IMR-90 (cell line): ENCODE results near the gene EIF4G3. TPM values are rescaled to one million over a fixed set of nuclear protein-coding genes. Genes with fewer than 3 reads are reported as not detected.

Source experiments
- ATAC-seq: fragments of 200-7000 bp; cut with Tn5 transposase; 2 replicates; pipeline ENCODE4 v1.9.1; 2020; ENCODE audit warnings: low read depth, mild to moderate bottlenecking, moderate library complexity
- BruUV-seq: library from RNA; stranded (reverse); fragments of 400-500 nt; replicated peaks from 2 replicates; lab custom pipeline; 2021; lab: Mats Ljungman, UMichigan
- CTCF ChIA-PET: fragments of 300-600 bp; formaldehyde crosslinking; extraction: SDS; loops from one replicate; lab custom pipeline; 2021; ENCODE audit warnings: antibody characterized with exemption; lab: Yijun Ruan, JAX
- POLR2A ChIA-PET: fragments of 300-600 bp; sonication (Branson Sonifier 250); formaldehyde crosslinking; loops from one replicate; lab custom pipeline; 2022; ENCODE audit warnings: antibody characterized with exemption; ENCODE audit not compliant: unreplicated experiment; lab: Charles Lee
- DNase-seq: peaks from one replicate; pipeline ENCODE4 v3.0.0; 2013
- H2AFZ ChIP-seq: replicated peaks from 2 replicates; pipeline ENCODE3; 2013; ENCODE audit warnings: low read length, mild to moderate bottlenecking; ENCODE audit not compliant: poor library complexity
- H2AK5ac ChIP-seq: 2 replicates; pipeline ENCODE4 v1.6.1; 2013; ENCODE audit warnings: low read depth, low read length, inconsistent platforms
- H2AK9ac ChIP-seq: replicated peaks from 2 replicates; pipeline ENCODE3; 2013; ENCODE audit warnings: mild to moderate bottlenecking, low read depth, low read length, moderate library complexity; ENCODE audit not compliant: poor library complexity
- H2BK120ac ChIP-seq: 2 replicates; pipeline ENCODE4 v1.6.1; 2013; ENCODE audit warnings: low read depth, low read length, inconsistent platforms
- H2BK15ac ChIP-seq: 3 replicates; pipeline ENCODE4 v1.6.1; 2013; ENCODE audit warnings: low read depth, low read length, inconsistent platforms
- H2BK20ac ChIP-seq: 2 replicates; pipeline ENCODE4 v1.6.1; 2013; ENCODE audit warnings: low read depth, mild to moderate bottlenecking, inconsistent platforms, low read length, moderate library complexity
- H2BK5ac ChIP-seq: 2 replicates; pipeline ENCODE4 v1.6.1; 2013; ENCODE audit warnings: mild to moderate bottlenecking, low read depth, low read length, inconsistent platforms; ENCODE audit not compliant: poor library complexity, severe bottlenecking
- H3K14ac ChIP-seq: replicated peaks from 2 replicates; pipeline ENCODE4 v1.6.1; 2013; ENCODE audit warnings: low read depth, low read length, inconsistent platforms
- H3K18ac ChIP-seq: 2 replicates; pipeline ENCODE4 v1.6.1; 2013; ENCODE audit warnings: low read depth, low read length, control low read depth
- H3K23ac ChIP-seq: 2 replicates; pipeline ENCODE4 v1.6.1; 2013; ENCODE audit warnings: low read depth, low read length, inconsistent platforms
- H3K27ac ChIP-seq: 2 replicates; pipeline ENCODE4 v1.5.1; 2013; ENCODE audit warnings: mild to moderate bottlenecking, control low read depth, low read length; ENCODE audit not compliant: insufficient read depth
- H3K27me3 ChIP-seq: 2 replicates; pipeline ENCODE4 v1.6.1; 2013; ENCODE audit warnings: low read length; ENCODE audit not compliant: control insufficient read depth, insufficient read depth
- H3K36me3 ChIP-seq: 2 replicates; pipeline ENCODE4 v1.6.1; 2013; ENCODE audit warnings: low read length, mixed read lengths; ENCODE audit not compliant: control insufficient read depth, insufficient read depth
- H3K4ac ChIP-seq: 2 replicates; pipeline ENCODE4 v1.6.1; 2013; ENCODE audit warnings: low read depth, low read length, inconsistent platforms
- H3K4me1 ChIP-seq: 2 replicates; pipeline ENCODE4 v1.6.1; 2013; ENCODE audit warnings: low read length, mixed read lengths; ENCODE audit not compliant: control insufficient read depth, insufficient read depth
- H3K4me2 ChIP-seq: 2 replicates; pipeline ENCODE4 v1.6.1; 2013; ENCODE audit warnings: low read depth, mild to moderate bottlenecking, control low read depth, low read length, moderate library complexity
- H3K4me3 ChIP-seq: 2 replicates; pipeline ENCODE4 v1.5.1; 2013; ENCODE audit warnings: low read depth, mild to moderate bottlenecking, control low read depth, low read length, moderate library complexity; ENCODE audit not compliant: insufficient read depth
- H3K56ac ChIP-seq: 2 replicates; pipeline ENCODE4 v1.6.1; 2013; ENCODE audit warnings: low read length, inconsistent platforms; ENCODE audit not compliant: insufficient read depth; ENCODE audit errors: extremely low read depth
- H3K79me1 ChIP-seq, 2 experiments: 2 replicates each; pipeline ENCODE4 v1.6.1; 2013; ENCODE audit warnings: low read length in 2 of 2, inconsistent platforms in 1 of 2, low read depth in 1 of 2
- H3K9ac ChIP-seq: 2 replicates; pipeline ENCODE4 v1.6.1; 2013; ENCODE audit warnings: low read depth, low read length, control low read depth
- H3K9me1 ChIP-seq: 2 replicates; pipeline ENCODE4 v1.6.1; 2013; ENCODE audit warnings: low read length, inconsistent platforms; ENCODE audit not compliant: insufficient read depth
- H3K9me3 ChIP-seq: 2 replicates; pipeline ENCODE4 v1.6.1; 2013; ENCODE audit warnings: low read length; ENCODE audit not compliant: control insufficient read depth, insufficient read depth
- H4K20me1 ChIP-seq: 2 replicates; pipeline ENCODE4 v1.6.1; 2013; ENCODE audit warnings: low read length, inconsistent platforms; ENCODE audit not compliant: insufficient read depth
- H4K5ac ChIP-seq: 2 replicates; pipeline ENCODE4 v1.6.1; 2013; ENCODE audit warnings: mild to moderate bottlenecking, low read depth, low read length, control low read depth
- H4K8ac ChIP-seq, 2 experiments: 2 replicates each; pipeline ENCODE4 v1.6.1; 2013; ENCODE audit warnings: low read depth in 2 of 2, low read length in 2 of 2, control low read depth in 1 of 2, inconsistent platforms in 1 of 2
- H4K91ac ChIP-seq: 2 replicates; pipeline ENCODE4 v1.6.1; 2013; ENCODE audit warnings: low read depth, low read length, inconsistent platforms; ENCODE audit not compliant: insufficient read depth
- CEBPB ChIP-seq: IDR thresholded peaks from 2 replicates; pipeline ENCODE4 v1.6.1; 2012; ENCODE audit warnings: low read depth, low read length, improper control_type of control experiment
- FOS ChIP-seq: fragments of 150-350 bp; IDR thresholded peaks from 2 replicates; pipeline ENCODE4 v1.6.1; 2016; ENCODE audit warnings: low read depth, low read length
- MAFK ChIP-seq: IDR thresholded peaks from 2 replicates; pipeline ENCODE4 v1.6.1; 2012; ENCODE audit warnings: low read depth, low read length, improper control_type of control experiment
- MXI1 ChIP-seq: IDR thresholded peaks from 2 replicates; pipeline ENCODE4 v1.6.1; 2012; ENCODE audit warnings: low read depth, mild to moderate bottlenecking, low read length, moderate library complexity, borderline replicate concordance
- NFE2L2 ChIP-seq: fragments of 150-350 bp; IDR thresholded peaks from 2 replicates; pipeline ENCODE4 v1.6.1; 2016; ENCODE audit warnings: low read depth, mild to moderate bottlenecking, low read length
- RAD21 ChIP-seq: IDR thresholded peaks from 2 replicates; pipeline ENCODE4 v1.6.1; 2012; ENCODE audit warnings: low read length, improper control_type of control experiment
- RCOR1 ChIP-seq: IDR thresholded peaks from 2 replicates; pipeline ENCODE4 v1.6.1; 2012; ENCODE audit warnings: mild to moderate bottlenecking, low read length, improper control_type of control experiment; ENCODE audit not compliant: insufficient replicate concordance
- RFX5 ChIP-seq: IDR thresholded peaks from 2 replicates; pipeline ENCODE4 v1.8.0; 2012; ENCODE audit warnings: low read depth, mild to moderate bottlenecking, low read length, moderate library complexity
- USF2 ChIP-seq: fragments of 150-350 bp; IDR thresholded peaks from 2 replicates; pipeline ENCODE4 v1.6.1; 2017; ENCODE audit warnings: mild to moderate bottlenecking, antibody characterized with exemption, low read length, low read depth
- WGBS, 2 experiments: methylation state at CpG; one replicate each; pipeline versions ENCODE4 v1.1.5 to v1.1.7; 2013; ENCODE audit warnings: missing lambda C conversion rate in 2 of 2; ENCODE audit not compliant: insufficient read length in 1 of 2; ENCODE audit errors: extremely low coverage in 2 of 2; 5-methylcytosine and 5-hydroxymethylcytosine counted together
- dilution Hi-C: fragments of 300-500 bp; cut with HindIII; formaldehyde crosslinking; loops from one replicate; pipeline ENCODE4 v1.14.3; 2018; ENCODE audit warnings: low sequenced_read_pairs; ENCODE audit not compliant: unreplicated experiment
- in situ Hi-C: fragments of 300-500 bp; cut with MboI; formaldehyde crosslinking; loops from 3 replicates; pipeline ENCODE4 v1.14.3; 2019; ENCODE audit warnings: low sequenced_read_pairs, inconsistent platforms, mixed read lengths
- intact Hi-C: fragments of 100-400 bp; cut with micrococcal nuclease; formaldehyde crosslinking; loops from 2 replicates; pipeline ENCODE4 v1.10.0; 2022
- polyA plus RNA-seq, 3 experiments: library from polyadenylated mRNA; depleted of rRNA; stranded (reverse); fragments of >200 nt; gene quantifications; 2 replicates each; pipeline ENCODE4 v1.2.3, GENCODE V29; 2012; ENCODE audit warnings: low replicate concordance in 1 of 3
- total RNA-seq: library from RNA; depleted of rRNA; stranded (reverse); fragments of >200 nt; gene quantifications from 2 replicates; pipeline ENCODE4 v1.2.3, GENCODE V29; 2012

The EIF4G3 gene
- total and polyA plus RNA-seq, 2 of the 4 experiments (the other 2 are of a cell fraction) = 25.8 to 49.2 TPM

GRCh38 chr1:21022279-21023040 lies 154.2 kb downstream of the EIF4G3 start:
- peak overlapping the region; percentile 45; the same call in 1 of the 2 replicates for H3K27ac ChIP-seq
- peak overlapping the region; percentile 83 for H4K5ac ChIP-seq
- no peaks in the 10 kb centered on the region for H3K27me3 ChIP-seq
- TF ChIP-seq RCOR1 (no peak), MXI1 (no peak), FOS (peak; percentile 97), NFE2L2 (peak; percentile 99), CEBPB (peak; percentile 32; the same call in 1 of the 2 replicates), USF2 (peak; percentile 5; the same call in 1 of the 2 replicates), MAFK (peak; percentile 86), RFX5 (no peak), RAD21 (no peak; the same call in 1 of the 2 replicates)
- no CpG with 5 or more reads among the region's 6 CpGs for WGBS, 2 experiments
- H4K20me1 ChIP-seq = peaks cover 23% of the 10 kb centered on the region
- POLR2A ChIA-PET = interaction anchor here (0.7 kb wide), 1 partner anchor 23 kb away, joined by 3 read pairs; no protein-coding TSS in a partner anchor
- peaks cover 24 to 61% of the 10 kb centered on the region in 2 experiments for H3K79me1 ChIP-seq
- H2BK15ac ChIP-seq = peak overlapping the region; percentile 66; the same call in 1 of the 3 replicates
- no peaks in the 10 kb centered on the region for H3K36me3 ChIP-seq
- H4K91ac ChIP-seq = peak overlapping the region; percentile 46; the same call in 1 of the 2 replicates
- peak overlapping the region; percentile 63; the same call in 1 of the 2 replicates for H3K23ac ChIP-seq
- in situ Hi-C loops (no loop called here), intact Hi-C loops (loop anchor here (2.0 kb wide), 1 partner anchor 152 kb away; no protein-coding TSS in a partner anchor), dilution Hi-C loops (no loop called here)
- H3K18ac ChIP-seq = peak overlapping the region; percentile 79
- ATAC-seq = peak; percentile 97
- no peak overlapping the region for H2AK9ac ChIP-seq
- H2BK120ac ChIP-seq = peak overlapping the region; percentile 80
- no peaks in the 10 kb centered on the region; the same call in none of the 2 replicates for H3K9me1 ChIP-seq
- H4K8ac ChIP-seq = peak overlapping the region in 1 of 2 experiments; percentile 68; a peak in 2 of 4 replicates
- H3K4me1 ChIP-seq = peaks cover 10% of the 10 kb centered on the region
- H3K4me2 ChIP-seq = peak overlapping the region; percentile 92
- H2BK5ac ChIP-seq = peak overlapping the region; percentile 99
- no peak overlapping the region for H2AFZ ChIP-seq
- H3K14ac ChIP-seq = peak overlapping the region; percentile 57
- no peak overlapping the region for H3K9ac ChIP-seq
- BruUV-seq = no TSS peak
- no peak overlapping the region for H3K4me3 ChIP-seq
- H2BK20ac ChIP-seq = peak overlapping the region; percentile 87; the same call in 1 of the 2 replicates
- H3K4ac ChIP-seq = peak overlapping the region; percentile 76; the same call in 1 of the 2 replicates
- H2AK5ac ChIP-seq = peak overlapping the region; percentile 61
- peak; percentile 99 for DNase-seq
- no peaks in the 10 kb centered on the region for H3K9me3 ChIP-seq
- CTCF ChIA-PET = interaction anchor here (0.7 kb wide), 1 partner anchor 9 kb away, joined by 4 read pairs; no protein-coding TSS in a partner anchor
- H3K56ac ChIP-seq = no peak overlapping the region
